ENCODE measurements around the gene CELA3B.
"Not testable (repeated sequence)": the region's sequence is repeated elsewhere in the genome, so short reads cannot be mapped to it uniquely, and the experiment has no call there.

CELA3B gene, protein sequence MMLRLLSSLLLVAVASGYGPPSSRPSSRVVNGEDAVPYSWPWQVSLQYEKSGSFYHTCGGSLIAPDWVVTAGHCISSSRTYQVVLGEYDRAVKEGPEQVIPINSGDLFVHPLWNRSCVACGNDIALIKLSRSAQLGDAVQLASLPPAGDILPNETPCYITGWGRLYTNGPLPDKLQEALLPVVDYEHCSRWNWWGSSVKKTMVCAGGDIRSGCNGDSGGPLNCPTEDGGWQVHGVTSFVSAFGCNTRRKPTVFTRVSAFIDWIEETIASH

DNA sequence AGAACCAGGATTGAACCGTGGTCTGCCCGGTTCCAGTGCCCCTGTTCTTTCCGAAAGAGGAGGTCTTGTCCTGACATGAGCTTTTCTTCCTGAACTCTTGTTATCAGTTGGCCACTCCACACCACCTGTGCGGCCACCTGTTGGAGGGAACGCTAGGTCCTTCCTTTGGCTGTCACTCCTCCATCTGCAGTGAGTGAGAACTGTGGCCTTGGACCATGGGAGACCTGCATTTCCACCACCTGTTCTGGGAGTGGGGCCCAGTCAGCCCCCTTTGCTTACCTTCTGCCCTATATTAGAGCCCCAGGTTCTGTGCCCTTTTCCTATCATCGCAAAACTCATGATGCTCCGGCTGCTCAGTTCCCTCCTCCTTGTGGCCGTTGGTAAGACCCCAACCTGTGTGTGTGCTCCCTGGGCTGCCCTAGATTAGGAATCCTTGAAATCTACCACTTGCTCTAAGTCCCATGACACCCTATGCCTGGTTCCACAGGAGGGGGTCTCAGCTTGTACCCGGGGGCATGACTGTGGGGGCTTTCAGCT, at the start of gene CELA3B:
TSS of gene CELA3B (plus strand) at position 320 of the 537 bp plus-strand sequence. CDS start at position 338, 18 bp downstream.
- not testable (repeated sequence) for DNase-seq (ENCODE audit: low read depth in 2 of 2, low spot score in 1 of 2)

DNA sequence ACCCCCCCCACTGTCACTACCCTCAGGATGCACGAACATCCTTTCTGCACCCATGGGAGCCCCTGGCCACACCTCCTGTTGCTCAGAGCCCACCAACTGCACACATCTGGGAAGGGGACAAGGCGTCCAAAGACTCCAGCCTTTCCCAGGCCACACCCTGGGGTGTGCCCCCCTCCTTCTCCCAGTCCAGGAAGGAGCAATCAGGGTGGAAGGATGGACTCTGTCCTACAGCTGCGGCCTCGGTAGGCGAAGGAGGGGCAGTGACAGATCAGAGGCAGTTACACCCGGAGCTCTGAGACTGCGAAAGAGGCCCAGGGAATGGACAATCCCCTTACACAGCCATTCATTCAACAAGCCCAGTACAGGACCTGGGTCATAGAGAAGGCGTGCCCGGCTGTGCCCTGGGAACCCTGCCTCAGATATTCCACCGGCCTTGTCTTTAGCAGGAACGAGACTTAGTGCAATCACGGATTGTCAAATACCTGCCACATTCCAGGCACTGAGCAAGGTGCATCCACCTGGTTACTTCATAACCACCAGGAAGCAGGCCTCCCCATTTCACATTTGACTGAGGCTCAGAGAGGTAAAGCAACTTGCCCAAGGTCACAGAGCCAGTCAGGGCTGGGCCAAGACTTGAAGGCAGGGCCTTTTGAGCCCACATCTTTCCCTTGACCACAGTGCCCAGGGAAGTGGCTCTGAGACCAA, 49.1 kb upstream of the CELA3B start:
- DNase-seq (ENCODE audit: low read depth in 2 of 2, low spot score in 1 of 2) = no peak

DNA sequence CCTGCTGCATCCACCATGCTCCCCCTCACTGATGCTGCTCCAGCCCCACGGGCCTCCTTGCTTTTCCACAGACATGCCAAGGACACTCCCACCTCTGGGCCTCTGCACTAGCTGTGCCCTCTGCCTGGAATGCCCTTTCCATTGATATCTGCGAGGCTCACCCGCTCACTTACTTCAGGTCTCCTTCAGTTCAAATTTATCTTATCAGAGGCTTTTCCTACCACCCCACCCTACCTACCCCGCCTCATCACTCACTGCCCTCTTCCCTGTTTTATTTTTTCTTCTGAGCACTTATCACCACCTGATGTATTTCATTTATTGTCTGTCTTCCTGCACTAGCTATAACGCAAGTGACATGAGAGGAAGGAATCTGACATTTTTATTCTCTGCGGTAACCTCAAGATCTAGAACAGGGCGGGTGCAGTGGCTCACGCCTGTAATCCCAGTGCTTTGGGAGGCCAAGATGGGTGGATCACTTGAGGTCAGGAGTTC, 46.7 kb upstream of the CELA3B start:
- no peak for DNase-seq (ENCODE audit: low read depth in 2 of 2, low spot score in 1 of 2)

DNA sequence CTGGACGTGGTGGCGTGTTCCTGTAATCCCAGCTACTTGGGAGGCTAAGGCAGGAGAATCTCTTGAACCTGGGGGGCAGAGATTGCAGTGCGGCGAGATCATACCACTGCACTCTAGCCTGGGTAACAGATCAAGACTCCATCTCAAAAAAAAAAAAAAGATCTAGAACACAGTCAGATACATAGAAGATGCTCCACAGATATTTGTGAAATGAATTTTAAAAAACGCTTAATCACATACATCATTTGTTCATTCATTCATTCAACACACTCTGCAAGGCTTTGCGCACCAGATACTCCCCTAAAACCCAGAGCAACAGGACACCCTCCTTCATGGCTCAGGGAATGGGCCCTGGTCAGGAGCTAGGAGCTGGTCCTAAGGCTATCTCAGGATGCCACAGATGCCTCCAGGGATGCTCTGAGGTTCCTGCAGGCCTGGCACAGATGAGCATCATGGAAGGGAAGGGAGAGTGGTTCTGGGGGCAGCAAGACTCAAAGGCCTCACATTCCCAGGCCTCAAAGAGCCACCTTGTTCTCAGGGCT, 46.1 kb upstream of the CELA3B start:
- DNase-seq (ENCODE audit: low read depth in 2 of 2, low spot score in 1 of 2) = no peak

DNA sequence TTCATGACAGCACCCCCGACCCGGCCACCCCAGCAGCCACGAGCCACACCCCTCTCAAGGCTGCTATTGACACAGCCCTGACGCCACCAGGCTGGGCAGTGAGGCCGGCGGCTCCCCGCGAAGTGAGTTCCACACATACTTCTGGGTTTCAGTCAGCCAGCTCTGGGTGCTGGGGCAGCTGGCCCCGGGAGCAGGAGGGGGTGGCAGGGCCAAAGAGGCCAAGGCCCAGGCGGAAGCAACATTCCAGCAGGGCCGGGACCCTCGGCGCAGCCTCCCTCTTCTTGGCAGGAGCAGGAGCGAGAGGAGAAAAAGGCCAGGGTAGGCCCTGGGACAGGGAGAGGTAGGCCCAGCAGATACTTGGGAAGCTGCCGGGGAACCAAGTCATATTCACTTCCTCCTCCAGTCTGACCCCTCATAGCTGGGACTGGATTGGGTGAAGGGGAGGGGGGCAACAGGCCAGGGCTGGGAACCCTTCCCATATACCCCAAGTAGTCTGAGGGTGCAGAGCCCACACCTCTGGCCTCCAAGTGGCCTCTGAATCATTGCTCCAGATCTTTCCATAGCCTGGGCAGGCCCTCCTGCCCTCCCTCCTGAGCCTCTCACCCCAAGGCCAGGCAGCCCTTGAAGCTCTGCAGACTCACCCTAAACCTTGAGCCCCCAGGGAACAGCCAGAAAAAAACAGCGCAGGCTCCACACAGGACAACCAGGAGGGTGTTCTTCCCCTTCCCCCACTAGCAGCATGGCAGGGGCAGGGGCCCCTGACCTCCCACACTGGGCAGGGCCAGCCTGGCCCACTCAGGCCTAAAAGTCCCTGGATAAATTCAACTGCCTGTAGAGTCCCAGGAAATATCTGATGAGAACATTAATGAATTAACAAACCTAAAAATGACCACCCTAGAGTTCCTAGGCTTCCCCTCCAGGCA, 45.4 kb upstream of the CELA3B start:
- DNase-seq (ENCODE audit: low read depth in 2 of 2, low spot score in 1 of 2) = no peak

DNA sequence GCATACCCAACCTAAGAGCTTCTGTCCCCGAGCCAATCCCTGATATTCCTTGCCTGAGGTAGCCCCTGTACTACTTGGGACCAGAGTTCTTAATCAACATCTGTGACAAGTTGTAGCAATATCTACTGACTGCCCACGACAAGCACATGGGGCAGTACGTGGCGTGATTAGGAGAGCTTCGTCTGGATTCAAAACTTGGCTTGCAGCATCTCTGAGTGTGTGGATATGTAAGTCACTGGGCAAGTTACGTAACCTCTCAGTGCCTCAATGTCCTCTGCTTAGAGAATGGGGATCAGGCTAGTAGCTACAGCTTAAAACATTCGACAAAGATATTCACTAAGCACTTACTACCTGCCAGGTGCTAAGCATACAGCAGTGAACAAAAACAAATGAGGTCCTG, 44.7 kb upstream of the CELA3B start:
- no peak for DNase-seq (ENCODE audit: low read depth in 2 of 2, low spot score in 1 of 2)

DNA sequence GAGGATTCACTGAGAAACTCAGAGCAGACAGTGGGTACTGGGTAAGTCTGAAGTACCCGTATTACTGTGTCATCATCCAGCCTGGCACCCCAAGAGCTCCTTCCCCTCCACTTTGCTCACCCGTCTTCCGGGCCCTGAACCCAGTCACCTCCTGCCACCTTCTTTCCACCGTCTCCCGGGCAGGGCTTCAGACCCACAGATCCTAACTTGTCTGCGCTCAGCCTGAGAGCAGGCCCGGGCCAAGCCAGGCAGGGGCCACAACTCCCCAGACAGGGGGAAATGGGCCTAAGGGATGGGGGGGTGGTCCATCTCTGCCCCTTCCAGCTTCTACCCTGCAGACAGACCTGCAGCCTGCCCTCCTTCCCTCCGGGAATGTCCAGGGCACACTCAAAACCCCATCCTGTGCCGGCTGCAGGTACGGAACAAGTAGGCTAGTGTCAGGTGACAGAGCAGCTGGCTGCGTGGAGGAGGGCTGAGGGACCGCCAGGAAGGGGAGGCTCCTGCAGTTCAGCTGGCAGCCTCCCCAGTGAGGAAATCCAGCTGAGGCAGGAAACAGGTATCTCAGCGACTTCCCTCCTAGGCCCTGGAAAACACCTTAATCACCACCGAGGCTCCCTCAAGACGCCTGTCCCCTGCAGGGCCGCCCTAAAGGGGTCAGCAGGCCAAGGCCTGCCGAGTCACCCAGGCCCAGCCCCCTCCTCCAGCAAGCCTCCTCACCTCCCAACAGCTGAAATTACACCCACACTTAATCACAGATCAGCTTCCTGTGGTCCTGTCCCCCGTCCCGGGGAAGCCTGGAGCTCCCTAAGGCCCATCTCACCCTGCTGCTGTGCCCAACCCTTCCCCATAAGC, 43.2 kb upstream of the CELA3B start:
- DNase-seq (ENCODE audit: low read depth in 2 of 2, low spot score in 1 of 2) = no peak

DNA sequence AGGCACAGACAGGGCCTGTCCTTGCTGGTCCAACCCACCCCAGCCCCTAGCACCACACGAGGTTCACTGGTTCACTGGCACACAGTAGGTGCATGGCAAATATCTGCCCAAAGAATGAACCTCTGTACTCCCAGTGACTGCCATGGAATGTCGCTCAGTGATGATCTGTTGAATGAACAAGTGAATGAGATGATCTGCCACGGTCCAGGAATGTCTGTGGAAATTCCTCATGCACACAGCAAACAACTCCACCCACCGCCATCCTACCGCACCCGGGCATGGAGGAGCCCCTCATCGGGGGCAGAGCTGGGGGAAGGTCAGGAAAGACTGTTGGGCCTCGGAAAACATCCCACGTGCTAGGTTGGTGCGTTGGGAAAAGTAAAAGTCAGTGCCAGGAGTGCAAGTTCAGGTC, 41.4 kb upstream of the CELA3B start:
- DNase-seq (ENCODE audit: low read depth in 2 of 2, low spot score in 1 of 2) = no peak

DNA sequence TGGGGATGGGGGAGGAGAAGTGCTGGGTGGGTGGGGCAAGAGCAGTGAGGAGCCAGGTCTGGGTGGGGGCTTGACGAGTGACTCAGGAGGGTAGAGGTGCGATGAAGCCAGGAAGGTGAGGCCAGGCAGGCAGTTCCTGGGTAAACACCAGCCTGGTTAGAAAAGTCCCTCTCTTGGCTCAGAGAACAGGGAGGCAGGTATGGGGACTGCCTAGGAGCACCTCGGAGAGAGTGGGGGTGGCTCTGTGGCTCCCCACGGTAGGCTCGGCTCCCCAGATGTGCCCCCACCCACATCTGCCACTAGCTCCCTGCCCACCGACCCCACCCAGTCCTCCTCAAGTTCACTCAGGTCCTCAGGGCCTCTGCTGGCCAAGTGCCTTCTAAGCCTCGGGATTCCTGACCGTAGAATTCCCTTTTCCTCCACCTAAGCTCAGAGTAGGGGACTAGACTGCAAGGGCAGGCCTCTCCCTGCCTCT, 40.9 kb upstream of the CELA3B start:
- no peak for DNase-seq (ENCODE audit: low read depth in 2 of 2, low spot score in 1 of 2)

DNA sequence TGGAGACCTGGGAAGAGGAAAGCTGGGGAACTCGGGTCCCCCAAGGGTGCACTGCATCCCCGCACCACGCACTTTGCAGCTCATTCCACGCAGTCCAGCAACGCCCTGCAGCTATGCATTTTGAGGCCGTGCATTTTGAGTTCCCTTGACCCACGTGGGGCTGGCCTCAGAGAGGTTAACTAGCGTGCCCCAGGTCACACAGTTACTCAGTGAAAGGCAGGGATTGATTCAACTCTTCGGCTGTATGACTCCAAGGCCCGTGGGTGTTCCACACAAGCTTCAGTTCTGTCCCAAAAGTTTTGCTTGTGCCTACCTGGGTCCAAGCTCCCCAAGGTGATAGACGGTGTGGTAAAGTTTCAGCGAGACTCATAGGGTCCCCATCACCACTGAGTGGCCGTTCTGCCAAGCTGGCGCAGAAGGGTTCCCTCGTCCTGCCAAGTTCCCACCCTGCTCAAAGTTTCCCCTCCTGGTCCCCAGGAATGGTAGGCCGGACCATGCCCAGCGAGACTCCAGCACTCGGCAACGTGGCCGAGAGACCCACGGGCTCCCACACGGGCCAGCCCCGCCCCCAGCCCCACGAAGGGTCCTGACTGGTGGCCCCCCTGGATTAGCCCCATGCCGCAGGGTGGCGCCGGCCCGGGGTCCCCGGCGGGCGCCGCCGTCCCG, 40.3 kb upstream of the CELA3B start:
- DNase-seq (ENCODE audit: low read depth in 2 of 2, low spot score in 1 of 2) = no peak

DNA sequence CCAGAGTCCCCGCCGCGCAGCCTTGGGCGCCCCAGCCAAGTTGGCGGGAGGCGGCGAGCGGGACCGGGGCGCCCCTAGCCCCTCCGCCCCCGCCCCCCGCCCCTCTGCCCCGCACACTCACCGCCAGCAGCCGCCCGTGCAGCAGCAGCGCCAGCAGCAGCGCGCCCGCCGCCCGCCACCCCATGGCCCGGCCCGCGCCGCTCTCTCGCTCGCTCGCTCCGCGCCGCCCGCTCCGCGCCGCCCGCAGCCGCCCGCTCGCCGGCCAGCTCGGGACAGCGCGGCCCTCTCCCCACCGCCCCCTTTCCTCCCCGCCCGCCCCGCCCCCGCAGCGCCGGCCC, 39.8 kb upstream of the CELA3B start, which contains the start of gene HSPG2:
TSS of gene HSPG2 (minus strand) at position 277 of the 338 bp plus-strand sequence. CDS start at position 184, 93 bp downstream.
- DNase-seq (ENCODE audit: low read depth in 2 of 2, low spot score in 1 of 2) = no peak

DNA sequence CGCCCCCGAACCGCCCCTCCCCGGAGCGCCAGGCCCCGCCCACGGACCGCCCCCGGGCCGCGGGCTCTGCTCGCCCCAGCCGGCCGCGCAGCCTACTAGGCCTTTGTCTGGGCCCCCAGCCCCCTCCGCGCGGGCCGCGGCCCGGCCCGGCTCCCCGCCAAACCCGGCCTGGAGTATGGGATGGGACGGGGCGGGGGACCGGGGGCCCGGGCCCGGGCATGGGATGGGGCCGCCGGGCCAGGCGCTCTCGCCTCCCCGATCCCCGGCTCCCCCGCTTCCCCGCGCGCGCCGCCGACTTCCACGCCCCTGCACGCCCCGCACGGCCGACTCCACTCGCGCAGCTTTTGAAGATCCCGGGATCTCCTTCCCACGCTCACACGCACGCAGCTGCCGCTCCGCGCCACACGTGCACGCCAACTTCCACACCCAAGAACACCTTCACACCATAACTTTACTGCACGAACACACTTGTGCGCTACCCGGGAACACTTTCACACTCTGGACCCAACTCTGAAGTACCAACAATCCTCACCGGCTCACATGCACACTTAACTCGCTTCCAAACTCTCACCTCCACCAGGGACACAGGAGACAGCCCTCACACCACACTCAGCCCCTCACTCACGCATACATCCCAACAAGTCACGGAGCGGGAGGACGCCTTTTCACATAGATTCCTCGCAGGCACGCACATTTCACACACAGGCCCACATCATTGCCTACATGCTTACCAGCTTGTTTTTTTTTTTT, 39.3 kb upstream of the CELA3B start:
- DNase-seq (ENCODE audit: low read depth in 2 of 2, low spot score in 1 of 2) = peak; percentile 27 to 35

DNA sequence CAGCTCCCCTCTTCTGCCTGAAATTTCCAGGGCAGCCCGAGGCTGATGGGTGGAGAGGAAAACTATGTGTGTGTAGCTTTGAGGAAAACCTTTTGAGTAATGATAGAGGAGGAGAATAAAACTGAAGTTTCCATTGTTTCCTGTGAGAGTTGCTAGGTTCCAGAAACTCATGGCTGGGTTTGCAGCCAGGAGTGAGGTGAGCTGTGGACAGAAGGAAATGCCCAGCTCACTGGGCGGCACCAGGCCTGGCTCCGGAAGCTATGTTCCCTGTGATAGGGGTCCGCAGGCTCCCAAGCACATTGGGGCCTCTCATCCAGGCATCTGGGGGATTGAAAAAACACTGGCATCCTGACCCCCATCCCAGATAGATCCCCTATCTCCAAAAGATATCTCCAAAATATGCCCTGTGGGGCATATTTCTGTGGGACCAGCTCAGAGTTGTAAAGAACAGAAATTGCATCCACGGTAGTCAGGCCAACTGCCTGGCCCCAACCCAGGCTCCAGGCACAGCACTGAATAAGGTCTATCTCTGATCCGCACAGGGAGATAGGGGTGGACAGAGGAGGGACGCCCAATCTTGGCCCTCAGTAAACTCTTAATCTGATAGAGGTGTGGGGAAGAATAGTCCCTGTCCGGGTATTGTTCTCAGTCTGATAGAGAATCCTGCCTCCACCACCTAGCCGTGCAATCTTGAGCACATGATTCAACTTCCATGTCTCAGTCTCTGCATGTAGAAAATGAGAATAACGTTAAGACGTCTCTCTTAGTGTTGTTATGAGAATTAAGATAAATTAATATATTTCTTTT, 37.9 kb upstream of the CELA3B start:
- DNase-seq (ENCODE audit: low read depth in 2 of 2, low spot score in 1 of 2) = no peak

DNA sequence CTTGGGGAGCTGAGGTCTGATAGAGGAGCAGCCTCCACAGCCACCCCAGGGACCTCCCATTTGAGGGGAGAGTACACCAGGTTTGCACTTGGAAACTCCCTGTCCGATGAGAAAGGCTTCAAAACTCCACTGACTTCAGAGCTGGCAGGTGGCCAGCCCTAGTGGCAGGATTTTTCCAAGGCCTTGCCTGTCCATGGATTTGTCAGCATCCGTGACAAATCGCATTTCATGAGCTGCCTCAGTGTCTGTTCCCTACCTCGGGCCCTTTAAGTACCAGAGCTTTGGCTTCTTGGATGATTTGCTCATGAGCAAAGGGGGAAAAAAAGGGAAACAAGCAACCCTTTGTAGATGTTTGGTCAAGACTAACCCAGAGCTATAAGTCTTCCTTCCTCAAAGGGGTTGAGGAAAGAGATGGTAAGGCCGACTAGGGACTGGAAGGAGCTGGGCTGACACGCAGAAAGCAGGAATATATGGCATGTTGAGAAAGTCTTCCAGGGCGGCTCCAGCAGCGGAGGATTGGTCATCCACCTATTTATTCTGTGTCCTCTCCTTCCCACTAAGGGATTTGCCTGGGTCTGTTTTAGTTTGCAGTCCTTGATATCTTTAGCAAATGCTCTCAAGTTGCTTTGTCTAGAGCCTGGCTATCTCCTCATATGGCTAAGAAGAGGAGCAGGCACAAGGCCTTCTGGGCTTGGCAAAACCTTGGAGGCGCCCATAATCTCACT, 37.0 kb upstream of the CELA3B start:
- no peak for DNase-seq (ENCODE audit: low read depth in 2 of 2, low spot score in 1 of 2)

DNA sequence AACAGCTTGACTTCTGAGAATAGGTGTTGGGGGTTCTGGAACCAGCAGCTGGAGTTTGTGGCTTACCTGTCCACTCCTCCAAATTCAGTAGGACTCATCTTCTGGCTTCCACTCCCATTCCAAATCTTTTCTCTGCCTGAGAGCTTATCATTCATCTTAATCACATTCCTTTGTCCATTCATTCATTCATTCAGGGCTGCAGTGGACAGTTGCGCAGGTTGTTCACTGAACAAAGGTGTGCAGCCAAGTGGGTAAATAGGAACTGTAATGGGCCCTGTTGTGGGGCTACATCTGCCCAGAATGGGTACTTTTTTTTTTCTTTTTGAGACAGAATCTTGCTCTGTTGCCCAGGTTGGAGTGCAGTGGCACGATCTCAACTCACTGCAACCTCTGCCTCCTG, 36.3 kb upstream of the CELA3B start:
- DNase-seq (ENCODE audit: low read depth in 2 of 2, low spot score in 1 of 2) = no peak

DNA sequence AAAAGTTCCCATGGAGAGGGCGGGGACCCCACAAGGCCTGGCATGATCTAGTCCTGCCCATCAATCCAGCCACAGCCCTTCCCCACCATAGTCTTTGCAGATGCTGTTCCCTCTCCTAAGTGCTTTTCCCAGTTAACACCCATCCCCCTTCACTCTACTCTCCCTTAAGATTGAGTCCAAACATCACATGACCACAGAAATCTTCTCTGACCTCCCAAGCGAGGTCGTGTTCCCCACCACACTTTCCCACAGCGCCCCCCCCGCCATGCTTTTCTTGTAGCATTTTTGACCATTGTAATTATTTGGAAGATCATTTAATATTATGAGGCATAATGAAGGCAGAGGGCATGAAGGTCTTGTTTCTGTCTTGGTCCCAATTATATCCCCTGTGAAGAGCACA, 35.5 kb upstream of the CELA3B start:
- no peak for DNase-seq (ENCODE audit: low read depth in 2 of 2, low spot score in 1 of 2)

DNA sequence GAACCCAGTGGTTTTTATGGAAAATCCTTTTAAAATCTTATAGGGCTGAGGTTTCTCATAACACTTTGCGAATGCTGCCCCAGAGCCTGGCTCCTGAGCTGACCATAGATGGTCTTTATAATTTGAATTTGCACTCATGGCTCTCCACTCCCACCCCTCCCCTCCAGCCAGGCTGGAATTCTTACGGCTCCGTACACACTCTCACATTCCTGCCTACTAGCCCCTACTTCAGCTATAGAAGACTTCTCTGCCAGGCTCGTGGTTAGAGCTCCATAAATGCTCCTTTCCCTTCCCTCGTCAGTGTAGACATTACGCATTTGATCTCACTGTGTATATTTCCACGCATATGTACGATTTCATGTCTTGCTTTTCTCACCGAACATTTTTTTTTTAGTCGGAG, 34.4 kb upstream of the CELA3B start:
- no peak for DNase-seq (ENCODE audit: low read depth in 2 of 2, low spot score in 1 of 2)
